K562 (cell line): ENCODE results near the gene MTG2. TPM values are rescaled to one million over a fixed set of nuclear protein-coding genes. Genes with fewer than 3 reads are reported as not detected.

ENCODE experiments used
- polyA plus RNA-seq, 8 experiments: library from polyadenylated mRNA; depleted of rRNA in 4 of 8; stranded (reverse) in 5 of 8; unstranded in 3 of 8; fragments of >200 nt; fragmentation: Nextera tagmentation in 2 of 8; fragmentation: Illumina TruSeq in 1 of 8; extraction: Ambion mirVana in 2 of 8; extraction: Trizol in 1 of 8; gene quantifications; 2 replicates each; pipeline versions ENCODE4 v1.2.1 to v1.2.3, GENCODE V29; 2011 to 2014; ENCODE audit warnings: inconsistent platforms in 1 of 8, missing spikeins in 1 of 8
- total RNA-seq, 7 experiments: library from RNA; depleted of rRNA in 6 of 7; stranded (reverse); fragments of >200 nt in 6 of 7; fragmentation: Illumina TruSeq in 2 of 7; extraction: Trizol in 2 of 7; gene quantifications; 2 replicates each; pipeline versions ENCODE4 v1.2.1 to v1.2.3, GENCODE V29; 2011 to 2021; ENCODE audit warnings: low replicate concordance in 1 of 7

MTG2 gene
- total and polyA plus RNA-seq, 9 of the 15 experiments (the other 6 are each of a cell fraction or from before 2014, with no cell fraction given) = 8.7 to 67.5 (median 44.5) TPM

Other genes starting within 250 kb of the MTG2 start
Only the 7 nearest of the 11 such genes appear.
- gene TAF4, start 117.1 kb upstream of the MTG2 start, total RNA-seq (2014; rRNA removed) = 5.3 and 6.7 TPM in 2 replicates
- gene TAF4, start 117.1 kb upstream of the MTG2 start, total RNA-seq (2014; rRNA removed; fragmentation: Illumina TruSeq; extraction: Trizol) = 5.7 and 7.1 TPM in 2 replicates
- gene TAF4, start 117.1 kb upstream of the MTG2 start, total RNA-seq (2015; rRNA removed; fragmentation: Illumina TruSeq; extraction: Trizol) = 5.6 and 7.8 TPM in 2 replicates
- gene TAF4, start 117.1 kb upstream of the MTG2 start, total RNA-seq (2021) = 20.4 and 28.3 TPM in 2 replicates
- 3.6 and 3.9 TPM in 2 replicates for gene TAF4, start 117.1 kb upstream of the MTG2 start, polyA plus RNA-seq (2011; rRNA removed)
- 12.4 and 14.6 TPM in 2 replicates for gene TAF4, start 117.1 kb upstream of the MTG2 start, polyA plus RNA-seq (2014; fragmentation: Illumina TruSeq; extraction: Trizol)
- gene TAF4, start 117.1 kb upstream of the MTG2 start, polyA plus RNA-seq (2014; fragmentation: Nextera tagmentation; extraction: Ambion mirVana) = under 1 TPM; 0.44 to 0.48 TPM
- 11.5 and 11.6 TPM in 2 replicates for gene TAF4, start 117.1 kb upstream of the MTG2 start, polyA plus RNA-seq (2014; rRNA removed)
- 20.2 and 24.8 TPM in 2 replicates for gene LSM14B, start 60.6 kb upstream of the MTG2 start, total RNA-seq (2014; rRNA removed)
- gene LSM14B, start 60.6 kb upstream of the MTG2 start, total RNA-seq (2014; rRNA removed; fragmentation: Illumina TruSeq; extraction: Trizol) = 12.8 and 13.1 TPM in 2 replicates
- 21.2 and 21.8 TPM in 2 replicates for gene LSM14B, start 60.6 kb upstream of the MTG2 start, total RNA-seq (2015; rRNA removed; fragmentation: Illumina TruSeq; extraction: Trizol)
- gene LSM14B, start 60.6 kb upstream of the MTG2 start, total RNA-seq (2021) = 32.7 and 36.0 TPM in 2 replicates
- gene LSM14B, start 60.6 kb upstream of the MTG2 start, polyA plus RNA-seq (2011; rRNA removed) = 22.6 and 25.8 TPM in 2 replicates
- gene LSM14B, start 60.6 kb upstream of the MTG2 start, polyA plus RNA-seq (2014; fragmentation: Illumina TruSeq; extraction: Trizol) = 19.5 and 25.0 TPM in 2 replicates
- gene LSM14B, start 60.6 kb upstream of the MTG2 start, polyA plus RNA-seq (2014; fragmentation: Nextera tagmentation; extraction: Ambion mirVana) = under 1 TPM; 0.66 to 0.83 TPM
- gene LSM14B, start 60.6 kb upstream of the MTG2 start, polyA plus RNA-seq (2014; rRNA removed) = 26.5 and 27.8 TPM in 2 replicates
- 490 and 510 TPM in 2 replicates for gene PSMA7, start 39.6 kb upstream of the MTG2 start, total RNA-seq (2014; rRNA removed)
- gene PSMA7, start 39.6 kb upstream of the MTG2 start, total RNA-seq (2014; rRNA removed; fragmentation: Illumina TruSeq; extraction: Trizol) = 263 and 283 TPM in 2 replicates
- gene PSMA7, start 39.6 kb upstream of the MTG2 start, total RNA-seq (2015; rRNA removed; fragmentation: Illumina TruSeq; extraction: Trizol) = 289 and 308 TPM in 2 replicates
- 413 and 431 TPM in 2 replicates for gene PSMA7, start 39.6 kb upstream of the MTG2 start, total RNA-seq (2021)
- gene PSMA7, start 39.6 kb upstream of the MTG2 start, polyA plus RNA-seq (2011; rRNA removed) = 404 and 422 TPM in 2 replicates
- gene PSMA7, start 39.6 kb upstream of the MTG2 start, polyA plus RNA-seq (2014; fragmentation: Illumina TruSeq; extraction: Trizol) = 257 and 356 TPM in 2 replicates
- gene PSMA7, start 39.6 kb upstream of the MTG2 start, polyA plus RNA-seq (2014; fragmentation: Nextera tagmentation; extraction: Ambion mirVana) = 100 to 1,000 TPM; 303 to 393 TPM
- 472 and 507 TPM in 2 replicates for gene PSMA7, start 39.6 kb upstream of the MTG2 start, polyA plus RNA-seq (2014; rRNA removed)
- 17.5 and 22.4 TPM in 2 replicates for gene SS18L1, start 39.3 kb upstream of the MTG2 start, total RNA-seq (2014; rRNA removed)
- 10.8 and 12.8 TPM in 2 replicates for gene SS18L1, start 39.3 kb upstream of the MTG2 start, total RNA-seq (2014; rRNA removed; fragmentation: Illumina TruSeq; extraction: Trizol)
- 15.1 and 15.2 TPM in 2 replicates for gene SS18L1, start 39.3 kb upstream of the MTG2 start, total RNA-seq (2015; rRNA removed; fragmentation: Illumina TruSeq; extraction: Trizol)
- gene SS18L1, start 39.3 kb upstream of the MTG2 start, total RNA-seq (2021) = 21.1 and 21.3 TPM in 2 replicates
- 19.6 and 22.3 TPM in 2 replicates for gene SS18L1, start 39.3 kb upstream of the MTG2 start, polyA plus RNA-seq (2011; rRNA removed)
- gene SS18L1, start 39.3 kb upstream of the MTG2 start, polyA plus RNA-seq (2014; fragmentation: Illumina TruSeq; extraction: Trizol) = 14.9 and 15.3 TPM in 2 replicates
- gene SS18L1, start 39.3 kb upstream of the MTG2 start, polyA plus RNA-seq (2014; fragmentation: Nextera tagmentation; extraction: Ambion mirVana) = 1 to 10 TPM; 2.7 to 3.0 TPM
- gene SS18L1, start 39.3 kb upstream of the MTG2 start, polyA plus RNA-seq (2014; rRNA removed) = 28.3 and 32.6 TPM in 2 replicates
- gene HRH3, start 37.2 kb downstream of the MTG2 start, total RNA-seq (2014; rRNA removed) = not detected in 2 replicates
- gene HRH3, start 37.2 kb downstream of the MTG2 start, total RNA-seq (2014; rRNA removed; fragmentation: Illumina TruSeq; extraction: Trizol) = not detected in 2 replicates
- not detected in 2 replicates for gene HRH3, start 37.2 kb downstream of the MTG2 start, total RNA-seq (2015; rRNA removed; fragmentation: Illumina TruSeq; extraction: Trizol)
- not detected in 2 replicates for gene HRH3, start 37.2 kb downstream of the MTG2 start, total RNA-seq (2021)
- gene HRH3, start 37.2 kb downstream of the MTG2 start, polyA plus RNA-seq (2011; rRNA removed) = not detected in 2 replicates
- gene HRH3, start 37.2 kb downstream of the MTG2 start, polyA plus RNA-seq (2014; fragmentation: Illumina TruSeq; extraction: Trizol) = not detected in 2 replicates
- not detected for gene HRH3, start 37.2 kb downstream of the MTG2 start, polyA plus RNA-seq (2014; fragmentation: Nextera tagmentation; extraction: Ambion mirVana)
- gene HRH3, start 37.2 kb downstream of the MTG2 start, polyA plus RNA-seq (2014; rRNA removed) = not detected in 2 replicates
- gene OSBPL2, start 55.5 kb downstream of the MTG2 start, total RNA-seq (2014; rRNA removed) = 14.4 and 18.2 TPM in 2 replicates
- gene OSBPL2, start 55.5 kb downstream of the MTG2 start, total RNA-seq (2014; rRNA removed; fragmentation: Illumina TruSeq; extraction: Trizol) = 14.0 and 16.1 TPM in 2 replicates
- 13.0 and 14.1 TPM in 2 replicates for gene OSBPL2, start 55.5 kb downstream of the MTG2 start, total RNA-seq (2015; rRNA removed; fragmentation: Illumina TruSeq; extraction: Trizol)
- 23.0 and 25.6 TPM in 2 replicates for gene OSBPL2, start 55.5 kb downstream of the MTG2 start, total RNA-seq (2021)
- gene OSBPL2, start 55.5 kb downstream of the MTG2 start, polyA plus RNA-seq (2011; rRNA removed) = 11.2 and 18.0 TPM in 2 replicates
- 19.9 and 21.1 TPM in 2 replicates for gene OSBPL2, start 55.5 kb downstream of the MTG2 start, polyA plus RNA-seq (2014; fragmentation: Illumina TruSeq; extraction: Trizol)
- gene OSBPL2, start 55.5 kb downstream of the MTG2 start, polyA plus RNA-seq (2014; fragmentation: Nextera tagmentation; extraction: Ambion mirVana) = 1 to 10 TPM; 2.5 to 3.5 TPM
- 15.2 and 16.9 TPM in 2 replicates for gene OSBPL2, start 55.5 kb downstream of the MTG2 start, polyA plus RNA-seq (2014; rRNA removed)
- 223 and 261 TPM in 2 replicates for gene ADRM1, start 120.0 kb downstream of the MTG2 start, total RNA-seq (2014; rRNA removed)
- 22.5 and 32.1 TPM in 2 replicates for gene ADRM1, start 120.0 kb downstream of the MTG2 start, total RNA-seq (2014; rRNA removed; fragmentation: Illumina TruSeq; extraction: Trizol)
- gene ADRM1, start 120.0 kb downstream of the MTG2 start, total RNA-seq (2015; rRNA removed; fragmentation: Illumina TruSeq; extraction: Trizol) = 125 and 136 TPM in 2 replicates
- 159 and 160 TPM in 2 replicates for gene ADRM1, start 120.0 kb downstream of the MTG2 start, total RNA-seq (2021)
- 57.6 and 67.4 TPM in 2 replicates for gene ADRM1, start 120.0 kb downstream of the MTG2 start, polyA plus RNA-seq (2011; rRNA removed)
- gene ADRM1, start 120.0 kb downstream of the MTG2 start, polyA plus RNA-seq (2014; fragmentation: Illumina TruSeq; extraction: Trizol) = 49.3 and 107 TPM in 2 replicates
- gene ADRM1, start 120.0 kb downstream of the MTG2 start, polyA plus RNA-seq (2014; fragmentation: Nextera tagmentation; extraction: Ambion mirVana) = 10 to 100 TPM in 1 of 2 experiments, 1 to 10 TPM in 1; 5.0 to 21.6 TPM
- 192 and 201 TPM in 2 replicates for gene ADRM1, start 120.0 kb downstream of the MTG2 start, polyA plus RNA-seq (2014; rRNA removed)